GM12874 (cell line): ENCODE results near the gene SND1.

Experiments
- TF ChIP-seq, protein P1 (sequence below): IDR thresholded peaks from 2 replicates; pipeline ENCODE4 v1.5.1; 2011; ENCODE audit warnings: low read depth, mild to moderate bottlenecking, control low read depth, low read length, moderate library complexity; ENCODE audit not compliant: insufficient read depth

The SND1 gene

DNA sequence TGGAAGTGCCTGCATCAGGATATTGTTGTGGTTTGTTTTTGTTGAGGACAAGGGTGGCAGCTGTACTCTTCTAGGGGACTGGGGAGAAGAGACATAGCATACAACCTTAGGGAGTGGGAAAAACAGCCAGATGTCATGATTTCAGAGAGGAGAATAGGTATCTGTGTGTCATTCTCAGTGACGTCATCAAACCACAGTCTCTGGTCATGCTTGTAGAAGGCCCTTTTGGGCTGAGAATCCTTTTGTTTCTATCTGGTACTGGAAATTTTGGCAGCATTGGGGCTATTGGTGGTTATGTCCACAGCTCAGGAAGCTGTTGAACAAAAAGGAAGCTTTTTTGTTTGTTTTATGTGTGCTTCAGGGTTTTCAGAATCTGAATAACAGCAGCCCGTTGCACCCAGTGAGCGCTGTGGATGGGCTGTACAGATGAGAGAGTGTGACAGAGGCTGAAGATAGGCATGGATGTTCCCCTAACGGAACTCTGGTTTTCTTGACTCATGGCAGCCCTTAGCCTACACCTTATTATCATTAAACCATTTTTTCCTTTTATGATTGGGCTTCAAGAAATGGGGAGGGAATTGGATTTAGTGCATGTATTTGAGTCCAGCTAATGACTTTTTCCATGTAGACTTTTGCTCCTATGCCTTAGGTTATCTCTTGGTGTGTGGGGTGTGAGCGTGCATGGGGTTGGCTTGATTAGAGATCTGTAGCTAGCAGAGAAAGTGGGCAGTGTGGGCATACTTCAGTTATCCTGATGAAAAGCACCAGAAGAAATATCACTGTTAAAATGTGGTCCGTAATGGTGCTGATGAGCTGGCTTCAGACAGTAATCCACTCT is 65.7 kb downstream of the SND1 start:
- TF ChIP-seq, protein P1, sequence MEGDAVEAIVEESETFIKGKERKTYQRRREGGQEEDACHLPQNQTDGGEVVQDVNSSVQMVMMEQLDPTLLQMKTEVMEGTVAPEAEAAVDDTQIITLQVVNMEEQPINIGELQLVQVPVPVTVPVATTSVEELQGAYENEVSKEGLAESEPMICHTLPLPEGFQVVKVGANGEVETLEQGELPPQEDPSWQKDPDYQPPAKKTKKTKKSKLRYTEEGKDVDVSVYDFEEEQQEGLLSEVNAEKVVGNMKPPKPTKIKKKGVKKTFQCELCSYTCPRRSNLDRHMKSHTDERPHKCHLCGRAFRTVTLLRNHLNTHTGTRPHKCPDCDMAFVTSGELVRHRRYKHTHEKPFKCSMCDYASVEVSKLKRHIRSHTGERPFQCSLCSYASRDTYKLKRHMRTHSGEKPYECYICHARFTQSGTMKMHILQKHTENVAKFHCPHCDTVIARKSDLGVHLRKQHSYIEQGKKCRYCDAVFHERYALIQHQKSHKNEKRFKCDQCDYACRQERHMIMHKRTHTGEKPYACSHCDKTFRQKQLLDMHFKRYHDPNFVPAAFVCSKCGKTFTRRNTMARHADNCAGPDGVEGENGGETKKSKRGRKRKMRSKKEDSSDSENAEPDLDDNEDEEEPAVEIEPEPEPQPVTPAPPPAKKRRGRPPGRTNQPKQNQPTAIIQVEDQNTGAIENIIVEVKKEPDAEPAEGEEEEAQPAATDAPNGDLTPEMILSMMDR, result no peak

DNA sequence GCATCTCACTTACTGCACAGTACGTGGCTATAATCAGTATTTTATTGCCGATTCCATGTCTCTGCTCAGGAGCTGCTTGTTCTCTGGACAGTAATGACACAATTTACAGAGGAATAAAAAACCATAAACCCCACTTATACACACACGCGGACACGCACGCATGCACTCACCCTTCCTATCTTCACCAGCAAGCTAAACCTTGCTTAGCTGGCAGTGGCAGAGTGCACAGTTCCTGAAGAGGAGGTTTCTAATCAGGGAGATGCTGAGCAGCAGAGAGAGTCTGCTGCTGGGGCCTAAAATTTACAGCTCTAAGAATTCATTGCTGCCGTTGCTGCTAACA is 66.3 kb downstream of the SND1 start:
- TF ChIP-seq, protein P1, result no peak

DNA sequence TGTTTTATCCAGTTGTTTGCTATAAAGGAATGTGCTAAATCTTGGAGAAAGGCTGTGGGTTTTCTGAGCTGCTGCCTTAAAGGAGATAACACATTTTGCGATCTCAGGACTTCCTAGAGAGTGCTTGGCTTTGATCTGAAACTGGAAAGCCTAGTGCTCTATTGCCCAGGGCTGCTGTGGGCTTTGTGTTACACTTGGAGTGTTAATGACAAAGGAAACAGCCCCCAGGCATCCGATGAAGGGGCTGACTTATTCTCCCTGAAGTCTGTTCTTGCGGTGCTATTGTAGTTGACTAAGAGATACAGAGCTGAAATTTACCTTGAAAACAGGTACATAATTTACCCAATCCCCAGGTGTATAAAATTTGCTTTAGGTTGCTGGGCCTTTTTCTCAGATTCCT is 74.5 kb downstream of the SND1 start:
- TF ChIP-seq, protein P1, result no peak

DNA sequence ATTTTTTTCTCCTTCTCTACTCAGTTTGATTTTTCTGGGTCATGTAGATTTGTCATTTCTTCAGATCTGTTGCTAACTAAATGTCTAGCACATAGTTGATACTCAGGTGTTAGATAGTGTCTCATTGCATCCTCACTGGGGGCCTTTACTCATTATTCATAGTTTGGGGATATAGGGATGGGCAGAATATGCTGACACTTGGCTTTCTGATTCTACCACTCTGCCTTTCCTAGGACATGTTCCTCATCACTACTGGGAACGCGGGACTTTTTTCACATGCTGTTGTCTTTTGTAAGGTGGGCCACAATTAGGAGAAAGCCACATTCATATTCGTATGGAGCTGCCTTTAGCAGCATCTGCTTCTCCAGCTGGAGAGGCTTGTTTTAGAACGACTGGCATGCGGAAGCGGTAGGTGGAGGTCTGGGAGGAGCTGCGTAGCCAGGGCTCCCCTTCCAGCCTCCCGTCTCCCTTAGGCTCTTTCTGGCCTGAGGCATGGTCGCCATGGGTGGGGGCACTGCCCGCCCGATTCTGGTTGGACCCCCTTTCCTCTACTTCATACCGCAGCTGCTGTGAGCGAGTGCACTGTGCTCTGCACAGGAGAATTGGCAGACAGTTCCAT is 78.8 kb downstream of the SND1 start:
- TF ChIP-seq, protein P1, result no peak

DNA sequence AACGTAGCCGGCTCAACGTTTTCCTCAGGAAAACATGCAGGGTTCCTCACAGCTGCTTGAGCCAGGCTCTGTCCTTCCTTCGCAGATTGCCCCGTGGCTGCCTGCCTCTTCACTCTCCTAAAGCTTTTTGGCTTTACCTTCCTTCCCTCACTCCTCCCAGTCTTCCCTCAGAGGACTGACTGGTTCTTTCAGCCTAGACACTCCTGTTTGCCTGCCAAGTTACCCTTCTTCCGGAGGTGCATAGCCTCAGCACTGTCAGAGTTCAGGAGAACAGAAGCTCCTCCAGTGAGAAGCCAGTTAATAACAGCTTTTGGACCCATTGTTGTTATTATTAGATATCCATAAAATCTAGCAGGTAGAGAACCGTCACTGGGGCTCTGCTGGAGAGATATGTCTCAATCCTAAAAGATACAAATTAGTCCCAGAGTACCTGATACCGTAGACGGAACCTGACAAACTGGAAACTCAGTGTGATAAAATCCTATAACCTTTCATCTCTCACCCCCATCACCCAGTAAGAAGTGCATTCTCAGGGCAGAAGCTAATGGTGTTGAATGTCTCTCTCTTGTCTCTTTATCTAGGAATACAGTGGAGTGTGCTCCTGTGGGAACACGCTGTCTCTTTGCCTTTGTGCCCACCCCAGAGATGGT is 79.6 kb downstream of the SND1 start:
- TF ChIP-seq, protein P1, result no peak

DNA sequence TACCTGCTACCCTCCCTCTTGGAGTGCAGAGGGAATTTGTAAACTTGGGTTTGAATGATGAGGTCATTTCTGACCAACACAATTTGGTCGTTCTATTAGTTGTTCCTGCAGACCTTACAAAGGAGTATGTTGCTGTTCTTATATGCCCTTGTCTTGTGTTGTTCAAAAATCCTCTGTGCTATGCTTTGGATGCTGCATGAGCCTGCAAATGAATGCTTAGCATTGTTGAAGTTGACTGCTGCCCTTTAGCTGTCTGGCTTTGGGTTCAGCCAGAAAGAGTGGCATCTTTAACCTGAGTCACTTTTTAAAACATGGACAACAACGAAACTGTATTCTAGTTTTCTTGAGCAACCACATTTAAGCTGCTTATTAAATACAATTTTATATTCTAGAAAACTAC is 80.3 kb downstream of the SND1 start:
- TF ChIP-seq, protein P1, result no peak

DNA sequence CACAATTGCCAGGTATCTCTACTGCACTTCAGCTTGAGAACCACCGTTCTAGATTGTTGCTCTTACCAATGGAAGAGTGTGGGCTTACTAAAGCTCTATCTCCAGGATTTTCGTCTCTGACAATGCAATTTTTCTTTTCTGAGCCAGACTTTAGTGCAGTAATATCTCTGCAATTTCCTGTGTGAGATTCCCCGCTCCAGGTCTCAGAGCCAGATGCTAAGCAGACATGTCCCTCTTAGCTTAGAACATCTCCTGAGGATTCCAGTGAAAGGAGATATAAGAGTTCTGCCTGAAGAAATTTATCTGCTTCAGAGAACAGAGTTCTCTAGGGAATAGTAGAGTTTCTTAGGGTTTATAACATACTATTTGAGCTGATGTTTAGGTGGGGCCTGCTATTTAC is 82.0 kb downstream of the SND1 start:
- TF ChIP-seq, protein P1, result no peak
